ENCODE measurements around the gene NDUFV1. TPM values are rescaled to one million over a fixed set of nuclear protein-coding genes. Genes with fewer than 3 reads are reported as not detected.
"Not testable (repeated sequence)": the region's sequence is repeated elsewhere in the genome, so short reads cannot be mapped to it uniquely, and the experiment has no call there.

Gene NDUFV1
- total RNA-seq, 1 donor from 2014 or later = 191 TPM

DNA sequence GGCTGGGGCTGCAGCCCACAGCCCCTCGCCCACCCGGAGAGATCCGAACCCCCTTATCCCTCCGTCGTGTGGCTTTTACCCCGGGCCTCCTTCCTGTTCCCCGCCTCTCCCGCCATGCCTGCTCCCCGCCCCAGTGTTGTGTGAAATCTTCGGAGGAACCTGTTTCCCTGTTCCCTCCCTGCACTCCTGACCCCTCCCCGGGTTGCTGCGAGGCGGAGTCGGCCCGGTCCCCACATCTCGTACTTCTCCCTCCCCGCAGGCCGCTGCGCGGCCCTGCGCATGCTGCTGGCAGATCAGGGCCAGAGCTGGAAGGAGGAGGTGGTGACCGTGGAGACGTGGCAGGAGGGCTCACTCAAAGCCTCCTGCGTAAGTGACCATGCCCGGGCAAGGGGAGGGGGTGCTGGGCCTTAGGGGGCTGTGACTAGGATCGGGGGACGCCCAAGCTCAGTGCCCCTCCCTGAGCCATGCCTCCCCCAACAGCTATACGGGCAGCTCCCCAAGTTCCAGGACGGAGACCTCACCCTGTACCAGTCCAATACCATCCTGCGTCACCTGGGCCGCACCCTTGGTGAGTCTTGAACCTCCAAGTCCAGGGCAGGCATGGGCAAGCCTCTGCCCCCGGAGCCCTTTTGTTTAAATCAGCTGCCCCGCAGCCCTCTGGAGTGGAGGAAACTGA lies 22.4 kb upstream of the NDUFV1 start:
- Mint-ChIP-seq H3K9me3 (no peaks in the 10 kb centered on the region), H3K4me3 (peak overlapping the region; percentile 89), H3K36me3 (ENCODE audit: low read depth) (peaks cover 6% of the 10 kb centered on the region), H3K4me1 (peaks cover 47% of the 10 kb centered on the region), H3K27ac (ENCODE audit: unreplicated experiment) (peak overlapping the region; percentile 96), H3K27me3 (ENCODE audit: low read depth) (peaks cover 36% of the 10 kb centered on the region)
- TF ChIP-seq, protein P1, sequence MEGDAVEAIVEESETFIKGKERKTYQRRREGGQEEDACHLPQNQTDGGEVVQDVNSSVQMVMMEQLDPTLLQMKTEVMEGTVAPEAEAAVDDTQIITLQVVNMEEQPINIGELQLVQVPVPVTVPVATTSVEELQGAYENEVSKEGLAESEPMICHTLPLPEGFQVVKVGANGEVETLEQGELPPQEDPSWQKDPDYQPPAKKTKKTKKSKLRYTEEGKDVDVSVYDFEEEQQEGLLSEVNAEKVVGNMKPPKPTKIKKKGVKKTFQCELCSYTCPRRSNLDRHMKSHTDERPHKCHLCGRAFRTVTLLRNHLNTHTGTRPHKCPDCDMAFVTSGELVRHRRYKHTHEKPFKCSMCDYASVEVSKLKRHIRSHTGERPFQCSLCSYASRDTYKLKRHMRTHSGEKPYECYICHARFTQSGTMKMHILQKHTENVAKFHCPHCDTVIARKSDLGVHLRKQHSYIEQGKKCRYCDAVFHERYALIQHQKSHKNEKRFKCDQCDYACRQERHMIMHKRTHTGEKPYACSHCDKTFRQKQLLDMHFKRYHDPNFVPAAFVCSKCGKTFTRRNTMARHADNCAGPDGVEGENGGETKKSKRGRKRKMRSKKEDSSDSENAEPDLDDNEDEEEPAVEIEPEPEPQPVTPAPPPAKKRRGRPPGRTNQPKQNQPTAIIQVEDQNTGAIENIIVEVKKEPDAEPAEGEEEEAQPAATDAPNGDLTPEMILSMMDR (conservative IDR thresholded peaks at IDR 0.05) = no peak
- DNase-seq (ENCODE audit: low read depth, low spot score) = peak; percentile 33

- peaks cover 6% of the 10 kb centered on the region for H3K36me3 Mint-ChIP-seq (ENCODE audit: low read depth)
- DNase-seq (ENCODE audit: low read depth, low spot score) = no peak
- peak overlapping the region; percentile 89 for H3K4me3 Mint-ChIP-seq
- peaks cover 47% of the 10 kb centered on the region for H3K4me1 Mint-ChIP-seq
- H3K27ac Mint-ChIP-seq (ENCODE audit: unreplicated experiment) = peak overlapping the region; percentile 47
- peaks cover 28% of the 10 kb centered on the region for H3K27me3 Mint-ChIP-seq (ENCODE audit: low read depth)
- TF ChIP-seq, protein P1 (conservative IDR thresholded peaks at IDR 0.05) = no peak
- no peaks in the 10 kb centered on the region for H3K9me3 Mint-ChIP-seq
Measured at GRCh38 chr11:67584881-67585873, 21.6 kb upstream of the NDUFV1 start.

GRCh38 chr11:67585911-67586310 lies 20.8 kb upstream of the NDUFV1 start:
- Mint-ChIP-seq H3K27me3 (ENCODE audit: low read depth) (peaks cover 21% of the 10 kb centered on the region), H3K4me1 (peaks cover 47% of the 10 kb centered on the region), H3K4me3 (peak overlapping the region; percentile 89), H3K27ac (ENCODE audit: unreplicated experiment) (peak overlapping the region; percentile 47), H3K9me3 (no peaks in the 10 kb centered on the region), H3K36me3 (ENCODE audit: low read depth) (peaks cover 6% of the 10 kb centered on the region)
- no peak for DNase-seq (ENCODE audit: low read depth, low spot score)
- TF ChIP-seq, protein P1 (conservative IDR thresholded peaks at IDR 0.05) = no peak

GRCh38 chr11:67586568-67587250 lies 20.0 kb upstream of the NDUFV1 start:
- Mint-ChIP-seq H3K27me3 (ENCODE audit: low read depth) (peaks cover 13% of the 10 kb centered on the region), H3K4me3 (peak overlapping the region; percentile 89), H3K9me3 (no peaks in the 10 kb centered on the region), H3K27ac (ENCODE audit: unreplicated experiment) (no peak overlapping the region), H3K4me1 (peaks cover 39% of the 10 kb centered on the region), H3K36me3 (ENCODE audit: low read depth) (peaks cover 6% of the 10 kb centered on the region)
- TF ChIP-seq, protein P1 (conservative IDR thresholded peaks at IDR 0.05) = no peak
- no peak for DNase-seq (ENCODE audit: low read depth, low spot score)

DNA sequence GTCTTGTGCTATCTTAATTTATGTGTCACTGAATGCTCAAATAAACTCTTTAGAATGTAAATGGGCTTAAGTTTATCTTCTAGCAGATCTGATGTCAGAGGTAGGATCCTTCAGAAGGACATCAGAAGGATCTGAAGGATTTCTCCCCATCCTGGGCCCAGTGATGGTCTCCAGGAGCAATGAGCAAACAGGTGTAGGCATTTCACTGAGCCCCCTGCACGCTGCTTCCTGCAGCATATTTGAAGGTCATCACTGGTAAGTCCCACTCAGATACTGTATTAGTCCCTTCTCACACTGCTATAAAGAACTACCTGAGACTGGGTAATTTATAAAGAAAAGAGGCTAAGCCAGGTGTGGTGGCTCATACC lies 18.6 kb upstream of the NDUFV1 start:
- no peak for DNase-seq (ENCODE audit: low read depth, low spot score)
- peaks cover 6% of the 10 kb centered on the region for H3K36me3 Mint-ChIP-seq (ENCODE audit: low read depth)
- H3K27ac Mint-ChIP-seq (ENCODE audit: unreplicated experiment) = no peak overlapping the region
- peaks cover 27% of the 10 kb centered on the region for H3K4me1 Mint-ChIP-seq
- TF ChIP-seq, protein P1 (conservative IDR thresholded peaks at IDR 0.05) = no peak
- no peaks in the 10 kb centered on the region for H3K9me3 Mint-ChIP-seq
- H3K27me3 Mint-ChIP-seq (ENCODE audit: low read depth) = peaks cover 2% of the 10 kb centered on the region
- peak overlapping the region; percentile 56 for H3K4me3 Mint-ChIP-seq

GRCh38 chr11:67588899-67589415 lies 17.8 kb upstream of the NDUFV1 start:
- not testable (repeated sequence) for H3K4me3 Mint-ChIP-seq; H3K9me3 Mint-ChIP-seq; DNase-seq (ENCODE audit: low read depth, low spot score); H3K27ac Mint-ChIP-seq (ENCODE audit: unreplicated experiment); H3K27me3 Mint-ChIP-seq (ENCODE audit: low read depth); H3K36me3 Mint-ChIP-seq (ENCODE audit: low read depth)
- peaks cover 24% of the 10 kb centered on the region for H3K4me1 Mint-ChIP-seq

Data from neural crest cell (in vitro differentiated cells).